ENCODE data around the gene SORBS1.

Gene SORBS1

GRCh38 chr10:95539560-95540284 lies 21.4 kb downstream of the SORBS1 start:
- H3K27ac ChIP-seq = no peak overlapping the region
- TF ChIP-seq CTCF (conservative IDR thresholded peaks at IDR 0.05) = no peak
- no peak for TF ChIP-seq ZFX (IDR thresholded peaks at IDR 0.05)

GRCh38 chr10:95538412-95538811 lies 22.8 kb downstream of the SORBS1 start:
- no peak overlapping the region for H3K27ac ChIP-seq
- TF ChIP-seq CTCF (conservative IDR thresholded peaks at IDR 0.05) (no peak), ZFX (IDR thresholded peaks at IDR 0.05) (no peak)

GRCh38 chr10:95537542-95537927 lies 23.6 kb downstream of the SORBS1 start:
- no peak for TF ChIP-seq ZFX (IDR thresholded peaks at IDR 0.05)
- TF ChIP-seq CTCF (conservative IDR thresholded peaks at IDR 0.05) = no peak
- no peak overlapping the region for H3K27ac ChIP-seq

- no peak overlapping the region for H3K27ac ChIP-seq
- TF ChIP-seq CTCF (conservative IDR thresholded peaks at IDR 0.05) (no peak), ZFX (IDR thresholded peaks at IDR 0.05) (no peak)
These were observed 24.2 kb downstream of the SORBS1 start for GRCh38 chr10:95536894-95537541.

GRCh38 chr10:95536017-95536416 lies 25.2 kb downstream of the SORBS1 start:
- H3K27ac ChIP-seq = no peak overlapping the region
- TF ChIP-seq CTCF (conservative IDR thresholded peaks at IDR 0.05) (no peak), ZFX (IDR thresholded peaks at IDR 0.05) (no peak)

GRCh38 chr10:95535526-95535925 lies 25.6 kb downstream of the SORBS1 start:
- no peak for TF ChIP-seq CTCF (conservative IDR thresholded peaks at IDR 0.05)
- H3K27ac ChIP-seq = no peak overlapping the region

GRCh38 chr10:95533590-95533989 lies 27.6 kb downstream of the SORBS1 start:
- H3K27ac ChIP-seq = no peak overlapping the region; the same call in 1 of the 2 replicates
- TF ChIP-seq ZFX (IDR thresholded peaks at IDR 0.05) = no peak
- no peak for TF ChIP-seq CTCF (conservative IDR thresholded peaks at IDR 0.05)

Measured in C4-2B (cell line).